HG03139 (cell line): ENCODE results near the gene RYK.

Experiments used
- ATAC-seq: cut with Tn5 transposase; IDR thresholded peaks from one replicate; pipeline ENCODE4 v1.9.1; 2021; ENCODE audit not compliant: unreplicated experiment

Gene RYK

GRCh38 chr3:134153761-134154160, 96.9 kb downstream of the RYK start:
- ATAC-seq: no peak

GRCh38 chr3:134150476-134150875, 100.2 kb downstream of the RYK start:
- ATAC-seq: no peak

- no peak for ATAC-seq
These were observed 101.4 kb downstream of the RYK start for GRCh38 chr3:134149286-134149685.

GRCh38 chr3:134148534-134148933, 102.1 kb downstream of the RYK start:
- ATAC-seq: no peak

- no peak for ATAC-seq
These were observed 103.2 kb downstream of the RYK start for GRCh38 chr3:134147411-134147810.

GRCh38 chr3:134146666-134147065, 104.0 kb downstream of the RYK start:
- no peak for ATAC-seq

- ATAC-seq: no peak
These were observed 105.5 kb downstream of the RYK start for GRCh38 chr3:134145183-134145582.

GRCh38 chr3:134144694-134145093, 106.0 kb downstream of the RYK start:
- no peak for ATAC-seq

- ATAC-seq: no peak
These were observed 106.7 kb downstream of the RYK start for GRCh38 chr3:134143828-134144401.

- no peak for ATAC-seq
These were observed 114.1 kb downstream of the RYK start for GRCh38 chr3:134136604-134137003.

- no peak for ATAC-seq
These were observed 115.8 kb downstream of the RYK start for GRCh38 chr3:134134698-134135415.

- no peak for ATAC-seq
These were observed 116.4 kb downstream of the RYK start for GRCh38 chr3:134134240-134134639.

- no peak for ATAC-seq
These were observed 117.7 kb downstream of the RYK start for GRCh38 chr3:134132961-134133360.

GRCh38 chr3:134126153-134126552, 124.5 kb downstream of the RYK start:
- ATAC-seq: no peak

- ATAC-seq: no peak
These were observed 135.9 kb downstream of the RYK start for GRCh38 chr3:134114726-134115125.

- ATAC-seq: no peak
These were observed 139.0 kb downstream of the RYK start for GRCh38 chr3:134111616-134112015.

GRCh38 chr3:134110963-134111362, 139.7 kb downstream of the RYK start:
- no peak for ATAC-seq
